DOHH2 (cell line): Measurements from ENCODE around the gene CEP63.

ENCODE experiments used
- H3F3A ChIP-seq: fragments of 200-600 bp; sonication (generic), shearing (Covaris generic); 2 replicates; pipeline ENCODE4 v1.6.0; 2016; ENCODE audit warnings: antibody characterized with exemption, mild to moderate bottlenecking; ENCODE audit not compliant: control insufficient read depth, insufficient read depth
- H3K27ac ChIP-seq: fragments of 200-600 bp; sonication (generic); 2 replicates; pipeline ENCODE4 v1.5.1; 2014; ENCODE audit warnings: low read depth, mild to moderate bottlenecking, low read length, moderate library complexity
- H3K27me3 ChIP-seq: fragments of 200-600 bp; sonication (generic); 2 replicates; pipeline ENCODE4 v1.6.1; 2014; ENCODE audit warnings: mild to moderate bottlenecking, low read length, mixed read lengths; ENCODE audit not compliant: control insufficient read depth
- H3K36me3 ChIP-seq: fragments of 200-600 bp; sonication (generic); 2 replicates; pipeline ENCODE4 v1.6.1; 2014; ENCODE audit warnings: mild to moderate bottlenecking, low read length, moderate library complexity, mixed read lengths; ENCODE audit not compliant: control insufficient read depth
- H3K4me1 ChIP-seq: fragments of 200-600 bp; sonication (generic); 2 replicates; pipeline ENCODE4 v1.6.1; 2014; ENCODE audit warnings: mild to moderate bottlenecking, low read length, mixed read lengths; ENCODE audit not compliant: control insufficient read depth
- H3K4me2 ChIP-seq: fragments of 200-600 bp; sonication (generic); 2 replicates; pipeline ENCODE4 v1.6.0; 2014; ENCODE audit warnings: mild to moderate bottlenecking, low read length, moderate library complexity
- H3K4me3 ChIP-seq: fragments of 200-600 bp; sonication (generic); 2 replicates; pipeline ENCODE4 v1.5.1; 2014; ENCODE audit warnings: mild to moderate bottlenecking, low read length, mixed read lengths
- H3K79me2 ChIP-seq: fragments of 200-600 bp; sonication (generic); 2 replicates; pipeline ENCODE4 v1.6.1; 2014; ENCODE audit warnings: mild to moderate bottlenecking, low read length, mixed read lengths; ENCODE audit not compliant: control insufficient read depth
- H3K9me2 ChIP-seq: fragments of 200-600 bp; sonication (generic); replicated peaks from 2 replicates; pipeline ENCODE4 v1.6.1; 2014; ENCODE audit warnings: mild to moderate bottlenecking, low read length, mixed read lengths; ENCODE audit not compliant: control insufficient read depth
- H3K9me3 ChIP-seq: fragments of 200-600 bp; sonication (generic); 2 replicates; pipeline ENCODE4 v1.6.1; 2014; ENCODE audit warnings: antibody characterized with exemption, low read length, mixed read lengths; ENCODE audit not compliant: control insufficient read depth, insufficient read depth
- H4K20me1 ChIP-seq: fragments of 200-600 bp; sonication (generic); 2 replicates; pipeline ENCODE4 v1.6.0; 2014; ENCODE audit warnings: low read depth, mild to moderate bottlenecking, antibody characterized with exemption, low read length, moderate library complexity; ENCODE audit not compliant: control insufficient read depth, insufficient read depth
- EZH2phosphoT487 ChIP-seq: fragments of 200-600 bp; sonication (generic); IDR thresholded peaks from 2 replicates; pipeline ENCODE4 v1.6.1; 2017; ENCODE audit warnings: borderline replicate concordance, mild to moderate bottlenecking, antibody characterized with exemption, low read length, moderate library complexity, mixed read lengths
- TF ChIP-seq, protein P1 (sequence below): fragments of 200-600 bp; sonication (generic); IDR thresholded peaks from one replicate; pipeline ENCODE4 v1.5.1; 2014; ENCODE audit warnings: antibody characterized with exemption, mild to moderate bottlenecking, low read depth, low read length; ENCODE audit not compliant: poor library complexity, severe bottlenecking

Gene CEP63

DNA sequence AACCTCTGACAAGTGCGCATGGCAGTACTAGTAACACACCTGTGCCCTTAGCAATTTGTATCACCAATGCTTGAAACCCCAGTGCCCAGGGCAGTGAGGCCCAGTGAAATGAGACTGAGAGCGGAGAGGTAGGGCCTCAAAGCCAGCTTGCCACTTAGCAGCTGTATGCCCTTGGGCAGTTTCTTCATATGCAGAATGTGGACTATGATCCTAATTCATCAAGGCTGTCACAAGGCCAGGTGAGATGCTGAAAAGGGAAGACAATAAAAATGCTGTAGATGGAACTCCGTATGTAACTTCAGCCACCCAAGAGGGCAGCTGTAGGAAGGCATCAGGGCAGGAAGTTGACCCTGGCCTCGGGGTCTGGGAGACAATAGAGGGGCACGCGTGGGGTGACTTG lies 90.6 kb downstream of the CEP63 start:
- H3K4me2 ChIP-seq, result no peak overlapping the region
- H3K79me2 ChIP-seq, result no peaks in the 10 kb centered on the region
- no peaks in the 10 kb centered on the region for H3K36me3 ChIP-seq
- no peak overlapping the region for H3K4me3 ChIP-seq
- H3K4me1 ChIP-seq, result no peaks in the 10 kb centered on the region
- no peak for TF ChIP-seq EZH2phosphoT487
- TF ChIP-seq, protein P1, sequence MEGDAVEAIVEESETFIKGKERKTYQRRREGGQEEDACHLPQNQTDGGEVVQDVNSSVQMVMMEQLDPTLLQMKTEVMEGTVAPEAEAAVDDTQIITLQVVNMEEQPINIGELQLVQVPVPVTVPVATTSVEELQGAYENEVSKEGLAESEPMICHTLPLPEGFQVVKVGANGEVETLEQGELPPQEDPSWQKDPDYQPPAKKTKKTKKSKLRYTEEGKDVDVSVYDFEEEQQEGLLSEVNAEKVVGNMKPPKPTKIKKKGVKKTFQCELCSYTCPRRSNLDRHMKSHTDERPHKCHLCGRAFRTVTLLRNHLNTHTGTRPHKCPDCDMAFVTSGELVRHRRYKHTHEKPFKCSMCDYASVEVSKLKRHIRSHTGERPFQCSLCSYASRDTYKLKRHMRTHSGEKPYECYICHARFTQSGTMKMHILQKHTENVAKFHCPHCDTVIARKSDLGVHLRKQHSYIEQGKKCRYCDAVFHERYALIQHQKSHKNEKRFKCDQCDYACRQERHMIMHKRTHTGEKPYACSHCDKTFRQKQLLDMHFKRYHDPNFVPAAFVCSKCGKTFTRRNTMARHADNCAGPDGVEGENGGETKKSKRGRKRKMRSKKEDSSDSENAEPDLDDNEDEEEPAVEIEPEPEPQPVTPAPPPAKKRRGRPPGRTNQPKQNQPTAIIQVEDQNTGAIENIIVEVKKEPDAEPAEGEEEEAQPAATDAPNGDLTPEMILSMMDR, result no peak
- no peaks in the 10 kb centered on the region for H3K27me3 ChIP-seq
- no peaks in the 10 kb centered on the region for H4K20me1 ChIP-seq
- no peak overlapping the region for H3K27ac ChIP-seq
- H3K9me3 ChIP-seq, result no peaks in the 10 kb centered on the region
- H3K9me2 ChIP-seq, result no peaks in the 10 kb centered on the region
- H3F3A ChIP-seq, result no peaks in the 10 kb centered on the region

DNA sequence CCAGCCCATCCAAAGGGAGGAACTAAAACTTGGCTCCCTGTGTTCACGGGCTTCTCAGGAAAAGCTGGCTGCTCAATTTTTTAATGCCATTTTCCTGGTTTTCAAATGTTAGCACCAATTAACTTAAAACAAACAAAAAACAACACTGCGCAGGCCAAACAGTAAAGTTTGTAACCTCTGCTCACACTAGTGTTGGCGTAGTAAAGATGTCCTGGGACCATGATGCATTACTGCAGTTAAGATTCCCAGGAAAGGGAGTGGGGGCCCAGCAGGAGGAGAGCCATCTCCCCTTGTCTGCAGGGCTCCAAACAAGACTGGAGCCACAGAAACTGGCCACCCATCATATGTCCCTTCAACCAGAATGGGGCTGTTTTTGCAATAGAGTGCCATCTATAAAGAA lies 91.0 kb downstream of the CEP63 start:
- Histone ChIP-seq H3K9me2 (no peaks in the 10 kb centered on the region), H3K27me3 (no peaks in the 10 kb centered on the region), H3F3A (no peaks in the 10 kb centered on the region), H3K4me3 (no peak overlapping the region), H4K20me1 (no peaks in the 10 kb centered on the region), H3K79me2 (no peaks in the 10 kb centered on the region), H3K9me3 (no peaks in the 10 kb centered on the region), H3K4me2 (no peak overlapping the region), H3K27ac (no peak overlapping the region), H3K36me3 (no peaks in the 10 kb centered on the region), H3K4me1 (no peaks in the 10 kb centered on the region)
- TF ChIP-seq, protein P1, result no peak
- no peak for TF ChIP-seq EZH2phosphoT487

DNA sequence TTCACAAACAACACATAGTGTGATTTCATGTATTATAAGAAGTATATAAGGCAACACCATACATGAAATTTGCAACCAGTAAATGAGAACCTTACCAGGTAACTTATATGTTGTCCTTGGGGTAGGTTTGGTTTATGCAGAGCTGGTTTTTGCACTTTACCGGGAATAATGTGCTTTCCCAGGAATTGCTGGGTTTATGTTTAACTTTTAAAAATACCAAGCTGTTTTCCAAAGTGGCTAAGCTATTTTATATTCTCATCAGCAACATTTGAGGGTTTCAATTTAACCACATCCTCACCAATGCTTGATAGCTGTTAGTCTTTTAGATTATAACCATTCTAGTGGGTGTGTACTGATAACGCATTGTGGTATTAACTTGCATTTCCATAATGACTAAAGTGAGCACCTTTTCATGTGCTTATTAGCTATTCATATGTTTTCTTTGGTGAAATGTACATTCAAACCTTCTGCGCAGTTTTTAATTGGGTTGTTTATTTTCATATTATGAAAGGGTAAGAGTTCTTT lies 93.3 kb downstream of the CEP63 start:
- TF ChIP-seq EZH2phosphoT487, result no peak
- TF ChIP-seq, protein P1, result no peak
- H3K4me1 ChIP-seq, result no peaks in the 10 kb centered on the region
- H3K27me3 ChIP-seq, result no peaks in the 10 kb centered on the region
- H4K20me1 ChIP-seq, result no peaks in the 10 kb centered on the region
- H3K27ac ChIP-seq, result no peak overlapping the region
- H3K36me3 ChIP-seq, result no peaks in the 10 kb centered on the region
- no peaks in the 10 kb centered on the region for H3K79me2 ChIP-seq
- no peaks in the 10 kb centered on the region for H3F3A ChIP-seq
- no peak overlapping the region for H3K4me3 ChIP-seq
- H3K9me3 ChIP-seq, result no peaks in the 10 kb centered on the region
- no peaks in the 10 kb centered on the region for H3K9me2 ChIP-seq
- no peak overlapping the region for H3K4me2 ChIP-seq
